Nephron (organoid): ENCODE results near the gene SERGEF.

Source experiments
- H3K27ac Mint-ChIP-seq, 3 experiments: 2 replicates each; pipeline ENCODE4 v1.8.0; 2020; ENCODE audit warnings: mixed read lengths in 3 of 3, mild to moderate bottlenecking in 2 of 3, moderate library complexity in 1 of 3
- H3K27me3 Mint-ChIP-seq: 2 replicates; pipeline ENCODE4 v1.8.0; 2021; ENCODE audit warnings: low read depth, mild to moderate bottlenecking, moderate library complexity, mixed read lengths
- H3K36me3 Mint-ChIP-seq: 2 replicates; pipeline ENCODE4 v1.8.0; 2020; ENCODE audit warnings: low read depth, mixed read lengths
- H3K4me1 Mint-ChIP-seq: 2 replicates; pipeline ENCODE4 v1.8.0; 2020; ENCODE audit warnings: mixed read lengths
- H3K4me3 Mint-ChIP-seq, 3 experiments: 2 replicates each; pipeline ENCODE4 v1.8.0; 2020; ENCODE audit warnings: mild to moderate bottlenecking in 3 of 3, mixed read lengths in 3 of 3, moderate library complexity in 2 of 3
- H3K9me3 Mint-ChIP-seq: 2 replicates; pipeline ENCODE4 v1.8.0; 2020; ENCODE audit warnings: mixed read lengths
- CTCF ChIP-seq, 3 experiments: fragments of 200-600 bp; sonication (generic); IDR thresholded peaks; one replicate each; pipeline ENCODE4 v1.5.0; 2021; ENCODE audit warnings: antibody characterized with exemption in 3 of 3; ENCODE audit not compliant: unreplicated experiment in 3 of 3

SERGEF gene

DNA sequence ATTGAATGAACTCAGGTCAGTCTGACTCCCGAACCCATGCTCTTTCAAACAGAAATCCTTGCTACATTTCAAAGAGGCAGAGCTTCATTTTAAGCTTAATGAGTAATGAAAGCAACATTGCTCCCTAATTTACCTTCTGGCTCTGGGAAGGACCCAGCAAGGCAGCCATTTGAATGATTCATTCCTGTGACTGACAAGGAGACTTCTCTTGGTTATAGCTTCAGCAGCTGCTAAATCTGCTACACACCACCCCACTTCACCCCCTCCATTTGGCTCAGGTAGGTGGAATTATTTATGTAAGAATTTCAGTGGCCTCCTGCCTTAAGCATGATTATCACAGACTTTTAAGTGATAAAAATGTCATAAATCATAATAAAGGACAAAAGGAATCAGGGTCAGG lies 160.6 kb downstream of the SERGEF start:
- no peaks in the 10 kb centered on the region for H3K4me1 Mint-ChIP-seq
- no peaks in the 10 kb centered on the region for H3K9me3 Mint-ChIP-seq
- H3K36me3 Mint-ChIP-seq = no peaks in the 10 kb centered on the region
- no peak for TF ChIP-seq CTCF (IDR thresholded peaks at IDR 0.05; ENCODE audit: unreplicated experiment in 3 of 3)
- H3K27me3 Mint-ChIP-seq = no peaks in the 10 kb centered on the region
- no peak overlapping the region for H3K27ac Mint-ChIP-seq
- H3K4me3 Mint-ChIP-seq = no peak overlapping the region

GRCh38 chr11:17851697-17852096 lies 161.2 kb downstream of the SERGEF start:
- H3K4me1 Mint-ChIP-seq = no peaks in the 10 kb centered on the region
- no peaks in the 10 kb centered on the region for H3K36me3 Mint-ChIP-seq
- H3K4me3 Mint-ChIP-seq = no peak overlapping the region
- no peak overlapping the region for H3K27ac Mint-ChIP-seq
- H3K27me3 Mint-ChIP-seq = no peaks in the 10 kb centered on the region
- no peaks in the 10 kb centered on the region for H3K9me3 Mint-ChIP-seq
- no peak for TF ChIP-seq CTCF (IDR thresholded peaks at IDR 0.05; ENCODE audit: unreplicated experiment in 3 of 3)

- H3K36me3 Mint-ChIP-seq = no peaks in the 10 kb centered on the region
- TF ChIP-seq CTCF (IDR thresholded peaks at IDR 0.05; ENCODE audit: unreplicated experiment in 3 of 3) = no peak
- H3K4me1 Mint-ChIP-seq = peaks cover 5% of the 10 kb centered on the region
- no peak overlapping the region for H3K4me3 Mint-ChIP-seq
- H3K27me3 Mint-ChIP-seq = no peaks in the 10 kb centered on the region
- no peak overlapping the region for H3K27ac Mint-ChIP-seq
- H3K9me3 Mint-ChIP-seq = no peaks in the 10 kb centered on the region
Observed at GRCh38 chr11:17850336-17850735, 162.5 kb downstream of the SERGEF start.

DNA sequence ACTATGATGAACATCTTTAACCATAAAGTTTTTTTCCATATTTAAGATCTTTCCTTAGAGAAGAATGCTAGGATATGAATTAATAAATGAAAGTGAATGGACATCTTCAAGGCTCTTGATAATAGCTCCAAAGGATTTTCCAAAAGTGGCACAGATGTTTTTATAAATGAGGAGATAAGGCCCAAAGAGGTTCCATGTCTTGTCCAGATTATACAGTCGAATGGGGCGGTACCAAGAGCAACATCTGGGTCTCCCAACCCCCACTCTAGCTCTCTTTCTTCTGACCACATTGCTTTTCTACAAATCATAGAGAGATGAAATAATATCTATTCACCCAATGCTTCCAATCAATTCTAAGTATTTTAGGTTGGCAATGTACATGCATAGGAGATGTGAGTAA lies 164.1 kb downstream of the SERGEF start:
- Mint-ChIP-seq H3K4me3 (no peak overlapping the region), H3K9me3 (no peaks in the 10 kb centered on the region), H3K36me3 (no peaks in the 10 kb centered on the region), H3K27ac (no peak overlapping the region), H3K4me1 (peaks cover 8% of the 10 kb centered on the region), H3K27me3 (no peaks in the 10 kb centered on the region)
- no peak for TF ChIP-seq CTCF (IDR thresholded peaks at IDR 0.05; ENCODE audit: unreplicated experiment in 3 of 3)

DNA sequence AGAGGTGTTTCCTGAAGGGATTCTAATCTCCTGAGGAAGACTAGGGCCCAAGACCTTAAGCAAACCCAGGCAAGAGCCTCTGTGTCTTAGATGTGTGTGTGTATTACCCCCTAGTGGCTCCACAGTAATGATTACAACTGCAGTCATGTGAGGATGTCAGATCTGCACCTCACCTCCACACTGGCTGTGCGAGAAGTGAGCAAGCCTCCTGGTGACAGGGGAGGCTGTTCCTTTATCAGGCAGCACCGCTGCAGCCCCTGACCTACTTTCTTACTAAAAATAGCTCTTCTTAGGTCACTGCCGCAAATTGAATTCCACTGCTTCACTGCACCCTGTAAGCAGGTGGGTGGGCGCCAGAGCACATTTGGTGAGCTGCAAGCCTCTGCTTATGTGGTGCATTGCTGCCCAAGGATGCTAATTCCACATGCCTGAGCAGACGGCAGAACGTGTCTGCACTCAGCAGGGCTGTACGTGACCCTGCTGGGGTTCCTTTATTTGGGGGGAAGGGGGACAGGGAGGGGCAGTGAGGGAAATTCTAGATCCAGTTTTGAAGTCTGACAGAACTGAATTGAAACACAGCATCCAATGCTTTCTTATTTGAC lies 165.9 kb downstream of the SERGEF start:
- Mint-ChIP-seq H3K4me1 (peaks cover 8% of the 10 kb centered on the region), H3K27me3 (no peaks in the 10 kb centered on the region), H3K36me3 (no peaks in the 10 kb centered on the region), H3K27ac (no peak overlapping the region), H3K4me3 (no peak overlapping the region), H3K9me3 (no peaks in the 10 kb centered on the region)
- peak in 2 of 3 experiments; percentile 16 to 30 for TF ChIP-seq CTCF (IDR thresholded peaks at IDR 0.05; ENCODE audit: unreplicated experiment in 3 of 3)

GRCh38 chr11:17845431-17845881 lies 167.4 kb downstream of the SERGEF start:
- no peaks in the 10 kb centered on the region for H3K27me3 Mint-ChIP-seq
- H3K36me3 Mint-ChIP-seq = no peaks in the 10 kb centered on the region
- H3K4me1 Mint-ChIP-seq = peaks cover 8% of the 10 kb centered on the region
- no peak for TF ChIP-seq CTCF (IDR thresholded peaks at IDR 0.05; ENCODE audit: unreplicated experiment in 3 of 3)
- no peak overlapping the region for H3K4me3 Mint-ChIP-seq
- no peak overlapping the region for H3K27ac Mint-ChIP-seq
- H3K9me3 Mint-ChIP-seq = no peaks in the 10 kb centered on the region
